ENCODE results near the gene GTF2I.

DNA sequence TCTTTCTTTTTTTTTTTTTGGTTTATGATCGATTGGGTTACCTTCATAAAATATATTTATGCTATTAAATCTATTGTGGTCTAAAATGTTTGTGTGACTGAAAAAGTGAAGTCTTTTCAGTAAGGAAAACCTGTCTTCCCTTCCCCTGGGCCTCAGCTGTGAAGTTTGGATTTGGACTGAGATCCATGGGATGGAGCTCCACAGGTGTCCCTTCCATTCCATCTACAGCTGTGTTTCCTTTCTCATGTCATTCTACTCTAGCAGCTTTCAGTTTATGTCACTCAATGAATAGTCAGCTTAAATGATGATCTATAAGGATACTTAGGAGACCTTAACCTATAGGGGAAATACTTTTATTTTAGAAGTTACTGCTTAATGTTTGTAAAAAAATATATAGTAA lies 68.3 kb downstream of the GTF2I start:
- TF ChIP-seq CTCF (conservative IDR thresholded peaks at IDR 0.05 in 1 of 2, IDR thresholded peaks at IDR 0.05 in 1 of 2; ENCODE audit: low read depth in 1 of 2, low read length in 2 of 2) (no peak), EZH2 (IDR thresholded peaks at IDR 0.05; ENCODE audit: low read length, missing control alignments) (no peak)

Measured in fibroblast of lung (primary cell).